Ovary (tissue), 3 donors: ENCODE results near the gene ANGPT4.

Experiments used
- CTCF ChIP-seq, 3 donors: fragments of 450-650 bp in 2 of 3; fragments of 200-600 bp in 1 of 3; IDR thresholded peaks; one replicate each; pipeline versions ENCODE4 v1.5.1 to v1.8.0; 2016 to 2022; ENCODE audit warnings: antibody characterized with exemption in 3 of 3, mild to moderate bottlenecking in 1 of 3
- EP300 ChIP-seq: sonication (generic); formaldehyde crosslinking; IDR thresholded peaks from one replicate; pipeline ENCODE4 v1.6.1; 2017; ENCODE audit warnings: antibody characterized with exemption
- POLR2A ChIP-seq: fragments of 450-650 bp; IDR thresholded peaks from one replicate; pipeline ENCODE4 v1.6.1; 2017; ENCODE audit warnings: antibody characterized with exemption, mild to moderate bottlenecking, moderate library complexity
- donor health status: DM: no; HTN: no; CAD: no.

- TF ChIP-seq EP300 (no peak), CTCF (IDR thresholded peaks at IDR 0.05) (no peak), POLR2A (no peak)
Measured at GRCh38 chr20:826695-827323, 89.3 kb downstream of the ANGPT4 start.
